Prostate gland (tissue), 2 donors: Measurements from ENCODE around the gene MYO5B. TPM values are rescaled to one million over a fixed set of nuclear protein-coding genes. Genes with fewer than 3 reads are reported as not detected.

Experiments used
- DNase-seq: peaks from one replicate; pipeline ENCODE4 v3.0.0-alpha.2; 2019; ENCODE audit warnings: low spot score
- H3K27ac ChIP-seq, 2 donors: fragments of 200-600 bp; sonication (generic); 2 replicates each; pipeline ENCODE4 v1.5.1; 2017 to 2019
- H3K27me3 ChIP-seq: fragments of 200-600 bp; sonication (generic); replicated peaks from 2 replicates; pipeline ENCODE4 v1.5.1; 2019; ENCODE audit not compliant: insufficient read depth
- H3K36me3 ChIP-seq, 2 donors: fragments of 200-600 bp; sonication (generic); 1 replicate in 1 of 2; 2 replicates in 1 of 2; pipeline versions ENCODE4 v1.5.1 to v1.8.1; 2017 to 2019
- H3K4me1 ChIP-seq: fragments of 200-600 bp; sonication (generic); replicated peaks from 2 replicates; pipeline ENCODE4 v1.5.1; 2019
- H3K4me3 ChIP-seq, 2 donors: fragments of 200-600 bp; sonication (generic); 2 replicates each; pipeline ENCODE4 v1.5.1; 2017 to 2019
- H3K9me3 ChIP-seq: fragments of 200-600 bp; sonication (generic); 2 replicates; pipeline ENCODE4 v1.5.1; 2017
- CTCF ChIP-seq, 4 experiments: fragments of 200-600 bp in 2 of 4; fragments of 450-650 bp in 2 of 4; sonication (generic) in 2 of 4; IDR thresholded peaks; 1 replicate in 3 of 4; 2 replicates in 1 of 4; pipeline ENCODE4 v1.5.1; 2016 to 2019; ENCODE audit warnings: antibody characterized with exemption in 4 of 4, mild to moderate bottlenecking in 2 of 4, moderate library complexity in 2 of 4
- POLR2A ChIP-seq: fragments of 450-650 bp; IDR thresholded peaks from one replicate; pipeline ENCODE4 v1.6.1; 2016; ENCODE audit warnings: antibody characterized with exemption, mild to moderate bottlenecking
- POLR2AphosphoS5 ChIP-seq: sonication (generic); formaldehyde crosslinking; IDR thresholded peaks from one replicate; pipeline ENCODE4 v1.6.1; 2017; ENCODE audit warnings: antibody characterized with exemption
- WGBS: methylation state at CpG from one replicate; pipeline ENCODE4 v1.1.5; 2018; 5-methylcytosine and 5-hydroxymethylcytosine counted together
- intact Hi-C: fragments of 100-400 bp; cut with DNase I; formaldehyde crosslinking; loops from one replicate; pipeline ENCODE4 v1.14.2; 2022
- total RNA-seq, 2 donors: library from RNA; depleted of rRNA; stranded (reverse); fragments of >200 nt; gene quantifications; one replicate each; pipeline ENCODE4 v1.1.0, GENCODE V29; 2016

MYO5B gene
- total RNA-seq, 2 donors from 2014 or later = 28.5 to 31.1 TPM

DNA sequence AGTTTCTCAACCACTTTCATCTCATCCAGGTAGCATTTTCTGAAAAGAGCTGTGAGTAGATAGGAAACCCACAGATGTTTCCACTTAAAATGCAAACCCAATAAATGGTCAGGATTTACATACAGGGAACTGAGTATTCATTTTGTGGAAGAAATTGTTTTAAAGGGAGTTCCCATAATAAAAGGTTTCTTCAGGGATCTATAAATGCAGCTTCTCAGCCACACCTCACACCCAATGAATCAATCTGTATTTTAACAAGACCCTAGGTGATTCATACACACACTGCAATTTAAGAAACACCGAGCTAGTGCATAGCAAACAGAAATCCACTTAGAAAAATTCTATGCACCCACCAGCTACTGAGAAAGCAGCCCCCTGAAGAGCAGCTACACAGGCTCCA lies 241.6 kb downstream of the MYO5B start:
- Histone ChIP-seq H3K4me1 (no peaks in the 10 kb centered on the region), H3K9me3 (no peaks in the 10 kb centered on the region), H3K4me3 (no peak overlapping the region), H3K27me3 (no peaks in the 10 kb centered on the region), H3K27ac (no peak overlapping the region), H3K36me3 (no peaks in the 10 kb centered on the region)
- DNase-seq = no peak
- WGBS = 75% methylated on average over 1 of the region's 1 CpG
- intact Hi-C loops = no loop called here
- no peak for TF ChIP-seq CTCF (IDR thresholded peaks at IDR 0.05)
- TF ChIP-seq POLR2AphosphoS5 = no peak
- no peak for TF ChIP-seq POLR2A

- no peak for DNase-seq
- TF ChIP-seq CTCF (IDR thresholded peaks at IDR 0.05) (no peak), POLR2AphosphoS5 (no peak), POLR2A (no peak)
- no peaks in the 10 kb centered on the region for H3K9me3 ChIP-seq
- H3K4me3 ChIP-seq = no peak overlapping the region
- H3K27me3 ChIP-seq = no peaks in the 10 kb centered on the region
- H3K4me1 ChIP-seq = no peaks in the 10 kb centered on the region
- WGBS = 40% methylated on average over 2 of the region's 2 CpGs
- H3K27ac ChIP-seq = no peak overlapping the region
- no peaks in the 10 kb centered on the region for H3K36me3 ChIP-seq
- intact Hi-C loops = no loop called here
Measured at GRCh38 chr18:49949951-49950395, 245.0 kb downstream of the MYO5B start.

DNA sequence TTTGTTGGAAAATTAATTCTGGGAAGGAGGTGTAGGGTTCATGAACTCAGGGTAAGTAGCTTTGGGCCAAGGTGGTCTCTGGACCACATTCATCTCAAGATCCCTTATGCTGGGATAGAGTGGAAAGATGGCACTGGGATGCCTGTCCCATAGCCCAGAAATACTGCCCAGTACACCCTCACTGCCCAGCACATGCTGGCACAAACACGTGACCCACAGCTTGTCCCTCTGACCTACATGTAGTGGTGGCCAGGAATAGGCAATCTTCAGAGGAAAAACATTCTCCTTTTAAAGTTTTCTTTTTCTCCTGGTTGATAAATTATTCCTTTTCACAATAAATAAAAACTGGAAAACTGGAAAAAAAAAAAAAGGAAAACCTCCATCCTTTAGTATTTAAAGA lies 246.0 kb downstream of the MYO5B start:
- TF ChIP-seq CTCF (IDR thresholded peaks at IDR 0.05) = no peak
- Histone ChIP-seq H3K27ac (no peak overlapping the region), H3K4me1 (no peaks in the 10 kb centered on the region), H3K27me3 (no peaks in the 10 kb centered on the region), H3K4me3 (no peak overlapping the region), H3K36me3 (no peaks in the 10 kb centered on the region), H3K9me3 (no peaks in the 10 kb centered on the region)
- intact Hi-C loops = no loop called here
- 81% methylated on average over 1 of the region's 1 CpG for WGBS
- DNase-seq = no peak

- Histone ChIP-seq H3K4me1 (no peaks in the 10 kb centered on the region), H3K9me3 (no peaks in the 10 kb centered on the region), H3K4me3 (no peak overlapping the region), H3K27me3 (no peaks in the 10 kb centered on the region), H3K27ac (no peak overlapping the region), H3K36me3 (no peaks in the 10 kb centered on the region)
- 67% methylated on average over 8 of the region's 8 CpGs for WGBS
- no peak for TF ChIP-seq POLR2AphosphoS5
- peak in 1 of 4 experiments; percentile 54 for TF ChIP-seq CTCF (IDR thresholded peaks at IDR 0.05)
- no peak for DNase-seq
- intact Hi-C loops = loop anchor here (2.0 kb wide), 1 partner anchor 250 kb away; the partner anchor contains the start of gene MYO5B
Measured at GRCh38 chr18:49944663-49945062, 250.3 kb downstream of the MYO5B start.

DNA sequence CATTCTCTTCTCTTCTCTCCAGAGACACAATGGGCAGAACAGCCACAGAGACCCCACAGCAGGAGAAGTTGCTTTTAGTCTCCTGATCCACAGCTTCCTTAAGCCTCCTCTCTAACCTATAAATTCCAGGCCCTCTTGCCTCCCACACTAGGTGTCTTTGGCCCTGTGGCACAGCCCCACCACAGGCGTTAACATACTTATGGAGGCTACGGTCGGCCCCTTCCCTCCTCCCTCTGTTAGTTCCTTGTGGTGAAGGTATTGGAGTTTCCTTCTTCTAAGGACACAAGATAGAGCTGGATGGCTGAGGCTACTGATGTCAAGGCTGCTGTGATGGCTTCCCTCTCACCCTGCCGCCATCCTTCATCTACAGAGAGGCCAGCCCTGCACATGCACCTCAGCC lies 258.1 kb downstream of the MYO5B start:
- no peaks in the 10 kb centered on the region for H3K36me3 ChIP-seq
- no peak overlapping the region for H3K4me3 ChIP-seq
- H3K4me1 ChIP-seq = no peaks in the 10 kb centered on the region
- no peak overlapping the region for H3K27ac ChIP-seq
- no peaks in the 10 kb centered on the region for H3K9me3 ChIP-seq
- H3K27me3 ChIP-seq = no peaks in the 10 kb centered on the region
- no peak for TF ChIP-seq POLR2A
- no peak for TF ChIP-seq CTCF (IDR thresholded peaks at IDR 0.05)
- no peak for TF ChIP-seq POLR2AphosphoS5
- intact Hi-C loops = no loop called here
- DNase-seq = no peak
- 77% methylated on average over 4 of the region's 4 CpGs for WGBS
